ENCODE measurements around the gene CDON.

- TF ChIP-seq FOS (IDR thresholded peaks at IDR 0.05; ENCODE audit: borderline replicate concordance, insufficient read depth, low read length) (no peak), CTCF (IDR thresholded peaks at IDR 0.05; ENCODE audit: extremely low read depth in 1 of 2, insufficient read depth in 1 of 2, low read depth in 1 of 2, low read length in 2 of 2) (no peak), POLR2A (IDR thresholded peaks at IDR 0.05; ENCODE audit: low read depth, low read length) (no peak)
Measured at GRCh38 chr11:126090452-126090851, 27.8 kb upstream of the CDON start.
